K562 (cell line): ENCODE measurements around the gene OR2T8. TPM values are rescaled to one million over a fixed set of nuclear protein-coding genes. Genes with fewer than 3 reads are reported as not detected.
A peak's percentile ranks its signal among the peaks of the same experiment; 100 is the strongest.

Experiments used
- ATAC-seq: fragments of 200-7000 bp; cut with Tn5 transposase; 3 replicates; pipeline ENCODE4 v1.9.1; 2020; ENCODE audit warnings: moderate library complexity
- BruUV-seq: library from RNA; stranded (reverse); fragments of 400-500 nt; replicated peaks from 2 replicates; lab custom pipeline; 2021; lab: Mats Ljungman, UMichigan
- CTCF ChIA-PET: fragments of 300-600 bp; formaldehyde crosslinking; extraction: SDS; loops from one replicate; lab custom pipeline; 2021; ENCODE audit warnings: low intra/inter-chr PET ratio; lab: Yijun Ruan, JAX
- POLR2A ChIA-PET: fragments of 300-600, 350-650 bp; sonication (Branson Sonifier 250); formaldehyde crosslinking; extraction: SDS; loops from one replicate; lab custom pipeline; 2021; ENCODE audit warnings: antibody characterized with exemption, inconsistent platforms; lab: Yijun Ruan, JAX
- DNase-seq, 4 experiments: peaks; one replicate each; pipeline versions ENCODE4 v3.0.0 to v3.0.0-alpha.2; 2011 to 2018; ENCODE audit warnings: low spot score in 3 of 4, mixed read lengths in 3 of 4; ENCODE audit errors: extremely low read depth in 1 of 4
- FAIRE-seq: peaks from 2 replicates; lab custom pipeline; 2011; peaks lifted over from hg19 to GRCh38; lab: Jason Lieb, UNC
- H2AFZ ChIP-seq: 2 replicates; pipeline ENCODE4 v1.6.0; 2011; ENCODE audit warnings: low read depth, low read length, control low read depth, inconsistent platforms
- H3K27ac ChIP-seq: fragments of 200-600 bp; 3 replicates; pipeline ENCODE4 v1.8.0; 2011; ENCODE audit warnings: low read depth, mild to moderate bottlenecking, control low read depth, inconsistent platforms, low read length, moderate library complexity, mixed read lengths; ENCODE audit errors: extremely low read depth
- H3K27me3 ChIP-seq, 2 experiments: fragments of 300-600 bp in 1 of 2; 2 replicates in 1 of 2; 3 replicates in 1 of 2; pipeline versions ENCODE4 v1.6.0 to v1.8.0; 2011; ENCODE audit warnings: inconsistent platforms in 2 of 2, low read length in 2 of 2, mild to moderate bottlenecking in 1 of 2, mixed read lengths in 1 of 2, moderate library complexity in 1 of 2; ENCODE audit not compliant: control insufficient read depth in 2 of 2, insufficient read depth in 2 of 2
- H3K36me3 ChIP-seq: fragments of 300-600 bp; 3 replicates; pipeline ENCODE4 v1.8.0; 2011; ENCODE audit warnings: mild to moderate bottlenecking, low read length, inconsistent platforms; ENCODE audit not compliant: control insufficient read depth, insufficient read depth
- H3K4me1 ChIP-seq, 2 experiments: fragments of 200-600 bp in 1 of 2; replicated peaks in 1 of 2; 2 replicates in 1 of 2; 3 replicates in 1 of 2; pipeline versions ENCODE4 v1.5.1 to v1.8.0; 2011; ENCODE audit warnings: inconsistent platforms in 2 of 2, low read length in 2 of 2, mild to moderate bottlenecking in 1 of 2, mixed read lengths in 1 of 2, moderate library complexity in 1 of 2; ENCODE audit not compliant: control insufficient read depth in 2 of 2, insufficient read depth in 2 of 2
- H3K4me2 ChIP-seq: 2 replicates; pipeline ENCODE4 v1.6.1; 2011; ENCODE audit warnings: low read length, control low read depth, inconsistent platforms, mixed read lengths; ENCODE audit not compliant: insufficient read depth
- H3K4me3 ChIP-seq: fragments of 200-600 bp; sonication (generic), shearing (Covaris generic); 2 replicates; pipeline ENCODE4 v1.5.1; 2016; ENCODE audit warnings: control low read depth, inconsistent platforms
- H3K79me2 ChIP-seq: fragments of 200-600 bp; 3 replicates; pipeline ENCODE4 v1.8.0; 2011; ENCODE audit warnings: low read length, inconsistent platforms; ENCODE audit not compliant: control insufficient read depth, insufficient read depth
- H3K9ac ChIP-seq, 2 experiments: 2 replicates each; pipeline versions ENCODE4 v1.6.0 to v1.6.1; 2011; ENCODE audit warnings: low read depth in 2 of 2, low read length in 2 of 2, control low read depth in 1 of 2, inconsistent platforms in 1 of 2, mild to moderate bottlenecking in 1 of 2, mixed read lengths in 1 of 2; ENCODE audit not compliant: insufficient read depth in 1 of 2
- H3K9me1 ChIP-seq: one replicate; pipeline ENCODE4 v1.6.0; 2011; ENCODE audit warnings: inconsistent platforms, mild to moderate bottlenecking, low read length, moderate library complexity; ENCODE audit not compliant: control insufficient read depth, insufficient read depth
- H3K9me3 ChIP-seq: replicated peaks from 2 replicates; pipeline ENCODE4 v1.5.1; 2011; ENCODE audit warnings: low read depth, low read length, inconsistent platforms; ENCODE audit not compliant: control insufficient read depth, insufficient read depth
- H4K20me1 ChIP-seq: replicated peaks from 2 replicates; pipeline ENCODE4 v1.6.1; 2011; ENCODE audit warnings: low read length, inconsistent platforms, mixed read lengths; ENCODE audit not compliant: control insufficient read depth, insufficient read depth
- ADNP ChIP-seq: fragments of 200-800 bp; sonication (Bioruptor generic); IDR thresholded peaks from 2 replicates; pipeline ENCODE4 v1.6.1; 2016; ENCODE audit warnings: missing genetic modification characterization, missing compliant biosample characterization
- CREB5 ChIP-seq: fragments of 250-450 bp; sonication (Bioruptor Pico); IDR thresholded peaks from 2 replicates; pipeline ENCODE4 v1.5.0; 2020; ENCODE audit warnings: mild to moderate bottlenecking
- ESRRB ChIP-seq: fragments of 250-450 bp; sonication (Bioruptor Pico); IDR thresholded peaks from 2 replicates; pipeline ENCODE4 v1.5.0; 2020; ENCODE audit warnings: mild to moderate bottlenecking, moderate library complexity, borderline replicate concordance
- ETS2 ChIP-seq: IDR thresholded peaks from 2 replicates; pipeline ENCODE4 v1.6.1; 2016; ENCODE audit warnings: borderline replicate concordance, missing genetic modification characterization, mild to moderate bottlenecking, moderate library complexity, missing compliant biosample characterization; ENCODE audit not compliant: poor library complexity, severe bottlenecking
- FOXA1 ChIP-seq: fragments of 450-650 bp; IDR thresholded peaks from 2 replicates; pipeline ENCODE4 v1.6.1; 2016; ENCODE audit warnings: mild to moderate bottlenecking, borderline replicate concordance
- FOXJ2 ChIP-seq: fragments of 200-800 bp; sonication (Bioruptor generic); IDR thresholded peaks from 2 replicates; pipeline ENCODE4 v1.6.1; 2016; ENCODE audit warnings: missing genetic modification characterization, missing compliant biosample characterization
- HMG20B ChIP-seq: fragments of 250-450 bp; sonication (Bioruptor Pico); IDR thresholded peaks from 2 replicates; pipeline ENCODE4 v1.5.0; 2021; ENCODE audit warnings: mild to moderate bottlenecking
- ILF3 ChIP-seq: fragments of 450-650 bp; IDR thresholded peaks from 2 replicates; pipeline ENCODE4 v1.6.1; 2018; ENCODE audit warnings: antibody characterized with exemption, mild to moderate bottlenecking, moderate library complexity, borderline replicate concordance
- MAFK ChIP-seq: IDR thresholded peaks from 2 replicates; pipeline ENCODE4 v1.6.1; 2011; ENCODE audit warnings: low read length, improper control_type of control experiment
- MLX ChIP-seq, 2 experiments: fragments of 450-650 bp in 1 of 2; sonication (generic) in 1 of 2; formaldehyde crosslinking; conservative IDR thresholded peaks; 2 replicates each; pipeline versions ENCODE4 v1.4.0 to v1.8.1; 2020 to 2022; ENCODE audit warnings: mild to moderate bottlenecking in 1 of 2, missing genetic modification reagents in 1 of 2
- PRPF4 ChIP-seq: fragments of 200-400 bp; formaldehyde crosslinking; IDR thresholded peaks from one replicate; pipeline ENCODE4 v1.6.1; 2017; ENCODE audit warnings: low read length, low read depth, mild to moderate bottlenecking; ENCODE audit not compliant: insufficient read depth, poor library complexity, severe bottlenecking
- RBM39 ChIP-seq: fragments of 200-400 bp; formaldehyde crosslinking; optimal IDR thresholded peaks from 2 replicates; pipeline ENCODE3; 2018; ENCODE audit warnings: low read depth, low read length
- RFX7 ChIP-seq: fragments of 250-450 bp; sonication (Bioruptor Pico); IDR thresholded peaks from 2 replicates; pipeline ENCODE4 v1.5.1; 2021; ENCODE audit warnings: mild to moderate bottlenecking
- STAT5A ChIP-seq: IDR thresholded peaks from 2 replicates; pipeline ENCODE4 v1.6.1; 2012; ENCODE audit warnings: low read length, inconsistent platforms, borderline replicate concordance
- TEAD2 ChIP-seq: fragments of 450-650 bp; IDR thresholded peaks from 2 replicates; pipeline ENCODE4 v1.6.1; 2016; ENCODE audit warnings: missing genetic modification characterization, control low read depth, missing compliant biosample characterization
- ZEB2 ChIP-seq: fragments of 450-650 bp; IDR thresholded peaks from 2 replicates; pipeline ENCODE4 v1.6.1; 2016
- ZNF174 ChIP-seq: fragments of 250-450 bp; sonication (Bioruptor Pico); IDR thresholded peaks from 2 replicates; pipeline ENCODE4 v1.4.0; 2020; ENCODE audit warnings: mild to moderate bottlenecking
- WGBS: fragments of 100-300 bp; shearing (Covaris generic); methylation state at CpG from one replicate; pipeline ENCODE4 v1.1.6; 2016; ENCODE audit warnings: low coverage, mixed read lengths; ENCODE audit not compliant: insufficient coverage; ENCODE audit errors: missing lambda C conversion rate; 5-methylcytosine and 5-hydroxymethylcytosine counted together
- in situ Hi-C: fragments of 300-500 bp; cut with MboI; formaldehyde crosslinking; loops from 4 replicates; pipeline ENCODE4 v1.15.0; 2018; ENCODE audit warnings: inconsistent platforms, mixed read lengths
- intact Hi-C: fragments of 100-400 bp; cut with micrococcal nuclease; formaldehyde crosslinking; loops from 2 replicates; pipeline ENCODE4 v1.14.2; 2022
- polyA plus RNA-seq, 8 experiments: library from polyadenylated mRNA; depleted of rRNA in 4 of 8; stranded (reverse) in 5 of 8; unstranded in 3 of 8; fragments of >200 nt; fragmentation: Nextera tagmentation in 2 of 8; fragmentation: Illumina TruSeq in 1 of 8; extraction: Ambion mirVana in 2 of 8; extraction: Trizol in 1 of 8; gene quantifications; 2 replicates each; pipeline versions ENCODE4 v1.2.1 to v1.2.3, GENCODE V29; 2011 to 2014; ENCODE audit warnings: inconsistent platforms in 1 of 8, missing spikeins in 1 of 8
- total RNA-seq, 7 experiments: library from RNA; depleted of rRNA in 6 of 7; stranded (reverse); fragments of >200 nt in 6 of 7; fragmentation: Illumina TruSeq in 2 of 7; extraction: Trizol in 2 of 7; gene quantifications; 2 replicates each; pipeline versions ENCODE4 v1.2.1 to v1.2.3, GENCODE V29; 2011 to 2021; ENCODE audit warnings: low replicate concordance in 1 of 7
- TF ChIP-seq, protein P1 (sequence below), 2 experiments: fragments of 450-650 bp; conservative IDR thresholded peaks; 2 replicates each; pipeline ENCODE4 v1.6.1; 2017; ENCODE audit warnings: mild to moderate bottlenecking in 2 of 2, moderate library complexity in 2 of 2
- TF ChIP-seq, protein P2 (sequence below): fragments of 450-650 bp; IDR thresholded peaks from 2 replicates; pipeline ENCODE4 v1.7.0; 2016; ENCODE audit warnings: borderline replicate concordance

OR2T8 gene
- total and polyA plus RNA-seq, 9 of the 15 experiments (the other 6 are each of a cell fraction or from before 2014, with no cell fraction given) = 0.08 to 0.46 (median 0.31) TPM; not detected in 3

- Histone ChIP-seq H3K9me1 (no peaks in the 10 kb centered on the region), H4K20me1 (no peaks in the 10 kb centered on the region), H3K36me3 (no peaks in the 10 kb centered on the region), H3K4me3 (no peak overlapping the region), H3K79me2 (no peaks in the 10 kb centered on the region), H3K4me2 (no peak overlapping the region), H3K4me1 (peaks cover 0 to 13% of the 10 kb centered on the region in 2 experiments; a peak in 3 of 5 replicates), H3K9ac (no peak overlapping the region; a peak in 1 of 4 replicates), H2AFZ (0 out of 2 replicates have a peak overlapping the region, but pooled peaks have one; percentile 31), H3K27me3 (no peaks in the 10 kb centered on the region), H3K27ac (no peak overlapping the region), H3K9me3 (peaks cover 5% of the 10 kb centered on the region)
- ChIA-PET POLR2A (no interaction called here), CTCF (no interaction called here)
- in situ Hi-C loops = no loop called here
- 0 out of 3 replicates have a peak, but pooled peaks have one; percentile 10 for ATAC-seq
- no peak for FAIRE-seq
- intact Hi-C loops = no loop called here
- WGBS = 61% methylated on average over 13 of the region's 13 CpGs
- DNase-seq = no peak
- BruUV-seq = no TSS peak
- TF ChIP-seq STAT5A = no peak
- TF ChIP-seq TEAD2 (tag) = no peak
- TF ChIP-seq, protein P1, sequence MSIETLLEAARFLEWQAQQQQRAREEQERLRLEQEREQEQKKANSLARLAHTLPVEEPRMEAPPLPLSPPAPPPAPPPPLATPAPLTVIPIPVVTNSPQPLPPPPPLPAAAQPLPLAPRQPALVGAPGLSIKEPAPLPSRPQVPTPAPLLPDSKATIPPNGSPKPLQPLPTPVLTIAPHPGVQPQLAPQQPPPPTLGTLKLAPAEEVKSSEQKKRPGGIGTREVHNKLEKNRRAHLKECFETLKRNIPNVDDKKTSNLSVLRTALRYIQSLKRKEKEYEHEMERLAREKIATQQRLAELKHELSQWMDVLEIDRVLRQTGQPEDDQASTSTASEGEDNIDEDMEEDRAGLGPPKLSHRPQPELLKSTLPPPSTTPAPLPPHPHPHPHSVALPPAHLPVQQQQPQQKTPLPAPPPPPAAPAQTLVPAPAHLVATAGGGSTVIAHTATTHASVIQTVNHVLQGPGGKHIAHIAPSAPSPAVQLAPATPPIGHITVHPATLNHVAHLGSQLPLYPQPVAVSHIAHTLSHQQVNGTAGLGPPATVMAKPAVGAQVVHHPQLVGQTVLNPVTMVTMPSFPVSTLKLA (conservative IDR thresholded peaks at IDR 0.05) = no peak
- TF ChIP-seq ADNP (tag) = no peak
- TF ChIP-seq RFX7 (CRISPR knock-in tag) = no peak
- no peak for TF ChIP-seq CREB5 (CRISPR knock-in tag)
- TF ChIP-seq, protein P2, sequence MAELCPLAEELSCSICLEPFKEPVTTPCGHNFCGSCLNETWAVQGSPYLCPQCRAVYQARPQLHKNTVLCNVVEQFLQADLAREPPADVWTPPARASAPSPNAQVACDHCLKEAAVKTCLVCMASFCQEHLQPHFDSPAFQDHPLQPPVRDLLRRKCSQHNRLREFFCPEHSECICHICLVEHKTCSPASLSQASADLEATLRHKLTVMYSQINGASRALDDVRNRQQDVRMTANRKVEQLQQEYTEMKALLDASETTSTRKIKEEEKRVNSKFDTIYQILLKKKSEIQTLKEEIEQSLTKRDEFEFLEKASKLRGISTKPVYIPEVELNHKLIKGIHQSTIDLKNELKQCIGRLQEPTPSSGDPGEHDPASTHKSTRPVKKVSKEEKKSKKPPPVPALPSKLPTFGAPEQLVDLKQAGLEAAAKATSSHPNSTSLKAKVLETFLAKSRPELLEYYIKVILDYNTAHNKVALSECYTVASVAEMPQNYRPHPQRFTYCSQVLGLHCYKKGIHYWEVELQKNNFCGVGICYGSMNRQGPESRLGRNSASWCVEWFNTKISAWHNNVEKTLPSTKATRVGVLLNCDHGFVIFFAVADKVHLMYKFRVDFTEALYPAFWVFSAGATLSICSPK = no peak
- TF ChIP-seq ZEB2 = no peak
- TF ChIP-seq ZNF174 (CRISPR knock-in tag) = no peak
- TF ChIP-seq FOXA1 = no peak
- no peak for TF ChIP-seq RBM39
- no peak for TF ChIP-seq ESRRB
- no peak for TF ChIP-seq ETS2 (tag)
- no peak for TF ChIP-seq FOXJ2
- TF ChIP-seq ILF3 = no peak
- no peak for TF ChIP-seq MLX (CRISPR knock-in tag; conservative IDR thresholded peaks at IDR 0.05)
- TF ChIP-seq PRPF4 = no peak
- no peak for TF ChIP-seq HMG20B (CRISPR knock-in tag)
- no peak for TF ChIP-seq MAFK
Observed at GRCh38 chr1:247905181-247905580, 14.9 kb upstream of the OR2T8 start.
